ENCODE results near the gene CCDC9B. TPM values are rescaled to one million over a fixed set of nuclear protein-coding genes. Genes with fewer than 3 reads are reported as not detected.

The CCDC9B gene
- polyA plus RNA-seq, 6 donors from 2014 or later: 0.25 to 0.40 TPM; not detected in 4

DNA sequence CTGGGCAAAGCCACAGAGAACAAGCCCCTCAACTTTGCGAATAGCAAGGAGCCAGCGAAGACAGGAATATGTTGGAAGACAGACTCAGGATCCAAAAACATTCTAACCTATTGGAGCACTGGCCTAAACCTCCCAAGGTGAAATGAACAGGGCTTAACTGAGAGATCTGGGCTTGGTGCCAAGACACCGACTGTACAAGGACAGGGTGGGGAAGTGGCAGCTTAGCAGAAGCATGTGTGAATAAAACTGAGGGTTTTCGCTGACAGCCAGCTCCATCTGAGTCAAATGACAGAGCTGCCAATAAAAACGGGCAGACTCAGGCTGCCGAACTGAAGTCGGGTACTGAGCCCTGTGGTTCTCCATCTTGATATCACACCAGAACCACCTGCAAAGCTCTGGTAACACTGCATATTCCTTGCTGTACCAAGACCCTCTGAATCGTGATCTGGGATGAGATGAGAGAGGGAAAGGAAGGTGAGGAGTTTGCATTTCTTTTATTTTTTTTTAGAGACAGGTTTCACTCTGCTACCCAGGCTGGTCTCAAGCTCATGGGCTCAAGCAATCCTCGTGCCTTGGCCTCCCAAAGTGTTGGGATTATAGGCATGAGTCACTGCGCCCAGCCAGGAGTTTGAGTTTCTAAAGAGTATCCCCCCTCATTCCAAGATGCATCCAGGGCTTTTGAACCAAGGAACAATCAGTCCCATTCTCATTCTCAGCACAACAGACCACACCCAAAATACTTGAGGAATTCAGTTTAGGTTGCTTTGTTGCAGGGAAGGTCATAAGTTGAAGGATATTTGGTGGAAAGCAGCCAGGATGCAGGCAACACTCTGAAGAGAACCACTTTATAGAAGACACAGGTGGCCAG, 27.0 kb downstream of the CCDC9B start:
- ATAC-seq (ENCODE audit: low read depth in 2 of 2) (peak in 1 of 2 donors; percentile 26), DNase-seq (no peak)
- peaks cover 21 to 38% (median 24%) of the 10 kb centered on the region in 3 donors for H3K4me1 Mint-ChIP-seq
- peak overlapping the region in 2 of 6 donors; percentile 63 to 77 for H3K27ac Mint-ChIP-seq
- H3K27me3 Mint-ChIP-seq: peaks cover 4 to 26% (median 13%) of the 10 kb centered on the region in 3 donors
- no peaks in the 10 kb centered on the region for H3K9me3 Mint-ChIP-seq
- no peak overlapping the region for H3K4me3 Mint-ChIP-seq
- H3K36me3 Mint-ChIP-seq: no peaks in the 10 kb centered on the region

DNA sequence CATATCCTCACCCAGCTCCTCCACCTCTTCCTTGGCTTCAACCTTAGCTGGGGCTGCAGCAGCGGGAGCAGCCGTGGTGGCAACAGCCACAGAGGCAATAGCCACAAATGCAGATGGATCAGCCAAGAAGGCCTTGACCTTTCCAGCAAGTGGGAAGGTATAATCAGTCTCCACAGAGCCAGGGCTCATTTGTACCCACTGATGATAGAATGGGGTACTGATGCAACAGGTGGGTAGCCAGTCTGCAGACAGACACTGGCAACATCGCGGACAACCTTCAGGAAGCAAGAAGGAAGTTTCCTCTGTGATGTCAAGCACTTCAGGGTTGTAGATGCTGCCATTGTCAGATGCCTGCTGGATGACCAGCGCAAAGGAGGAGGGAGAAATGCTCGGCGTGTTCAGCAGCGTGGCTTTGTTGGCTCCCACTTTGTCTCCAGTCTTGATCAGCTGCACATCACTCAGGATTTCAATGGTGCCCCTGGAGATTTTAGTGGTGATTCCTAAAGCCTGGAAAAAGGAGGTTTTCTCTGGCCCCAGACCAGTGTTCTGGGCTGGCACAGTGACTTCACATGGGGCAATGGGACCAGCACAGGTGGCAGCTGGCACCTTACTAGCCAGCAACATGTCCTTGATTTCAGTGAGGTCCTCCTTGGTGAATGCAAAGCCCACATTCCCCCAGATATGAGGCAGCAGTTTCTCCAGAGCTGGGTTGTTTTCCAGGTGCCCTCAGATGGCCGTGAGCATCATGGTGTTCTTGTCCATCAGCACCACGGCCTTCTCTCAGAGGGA, 28.2 kb downstream of the CCDC9B start:
- no peaks in the 10 kb centered on the region for H3K36me3 Mint-ChIP-seq
- peaks cover 27 to 37% (median 28%) of the 10 kb centered on the region in 3 donors for H3K4me1 Mint-ChIP-seq

DNA sequence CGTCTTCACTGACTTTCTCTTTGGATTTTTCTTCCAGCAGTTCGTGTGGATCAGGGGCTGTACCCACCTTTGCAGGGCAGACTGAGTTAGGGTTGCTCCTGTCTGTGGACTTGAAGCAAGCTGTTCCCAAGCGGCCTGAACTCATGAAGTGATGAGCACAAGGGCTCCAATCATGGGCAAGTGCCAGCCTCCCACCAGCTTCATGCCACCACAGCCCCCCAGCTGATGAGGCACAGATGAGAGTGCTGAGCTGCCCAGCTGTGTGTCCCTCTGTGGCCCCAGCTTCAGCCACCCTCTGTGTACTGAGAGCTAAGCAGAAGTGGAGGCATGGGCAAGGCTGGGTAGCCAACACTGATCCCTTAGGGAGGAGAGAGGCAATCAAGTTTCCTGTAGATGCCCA, 29.7 kb downstream of the CCDC9B start:
- Mint-ChIP-seq H3K4me3 (peak overlapping the region in 2 of 8 donors; percentile 38 to 58), H3K4me1 (peaks cover 33 to 41% (median 33%) of the 10 kb centered on the region in 3 donors), H3K27ac (peak overlapping the region in 2 of 6 donors; percentile 37 to 93), H3K36me3 (no peaks in the 10 kb centered on the region), H3K27me3 (peaks cover 0 to 17% (median 6%) of the 10 kb centered on the region in 3 donors), H3K9me3 (no peaks in the 10 kb centered on the region)
- DNase-seq (no peak), ATAC-seq (ENCODE audit: low read depth in 2 of 2) (no peak)

More for the DNA sequence above, 28.2 kb downstream of the CCDC9B start:
- DNase-seq (no peak), ATAC-seq (ENCODE audit: low read depth in 2 of 2) (no peak)
- Mint-ChIP-seq H3K9me3 (no peaks in the 10 kb centered on the region), H3K4me3 (peak overlapping the region in 1 of 8 donors; percentile 57), H3K27me3 (peaks cover 4 to 26% (median 13%) of the 10 kb centered on the region in 3 donors), H3K27ac (no peak overlapping the region)

DNA sequence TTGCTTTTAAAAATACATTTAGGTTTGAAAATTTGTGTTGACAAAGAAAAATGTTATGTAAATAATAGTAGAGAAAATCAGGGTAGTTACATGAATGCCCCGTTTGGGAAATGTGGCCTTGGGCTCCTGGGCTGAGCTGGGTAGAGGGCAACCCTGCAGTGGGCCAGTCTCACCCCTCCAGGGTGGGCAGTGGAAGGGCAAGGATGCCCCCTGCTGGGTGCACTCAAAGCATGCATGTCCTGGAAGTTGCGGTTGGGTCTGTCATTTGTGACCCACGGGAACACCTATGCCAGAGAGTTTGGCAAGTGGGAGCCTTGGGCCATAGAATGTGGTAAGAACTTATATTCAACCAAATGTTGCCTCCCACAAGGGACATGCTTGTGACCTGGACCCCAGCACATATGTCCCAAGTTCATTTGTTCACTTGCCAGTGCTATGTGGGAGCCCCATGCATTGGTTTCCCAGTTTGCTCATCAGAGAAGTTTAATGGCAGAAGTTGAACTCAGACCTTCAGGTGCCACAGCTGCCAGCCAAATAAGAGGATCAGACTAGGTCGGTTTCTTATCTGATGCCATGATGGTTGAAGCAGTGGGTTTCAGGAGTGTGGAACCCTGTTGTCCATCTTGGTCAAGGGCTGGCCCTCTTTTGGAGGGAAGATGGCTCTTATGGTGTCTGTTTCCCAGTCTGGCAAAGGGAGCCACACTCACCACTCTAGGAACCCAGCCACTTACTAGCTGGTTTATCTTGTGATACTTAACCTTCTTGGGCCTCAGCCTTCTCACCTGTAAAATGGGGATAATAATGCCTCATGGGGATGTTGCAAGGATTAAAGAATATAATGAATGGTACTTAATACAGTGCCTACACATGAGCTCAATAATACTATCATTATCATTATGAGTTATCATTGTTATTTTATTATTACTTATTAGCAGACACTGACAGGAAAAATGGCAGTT, 30.5 kb downstream of the CCDC9B start:
- peaks cover 0 to 10% (median 0%) of the 10 kb centered on the region in 3 donors for H3K27me3 Mint-ChIP-seq
- ATAC-seq (ENCODE audit: low read depth in 2 of 2) (peak; percentile 26 to 27), DNase-seq (peak; percentile 48)
- H3K36me3 Mint-ChIP-seq: no peaks in the 10 kb centered on the region
- no peaks in the 10 kb centered on the region for H3K9me3 Mint-ChIP-seq
- H3K27ac Mint-ChIP-seq: peak overlapping the region in 4 of 6 donors; percentile 27 to 92 (median 75)
- H3K4me3 Mint-ChIP-seq: peak overlapping the region; percentile 73 to 97 (median 93)
- H3K4me1 Mint-ChIP-seq: peaks cover 35 to 44% (median 37%) of the 10 kb centered on the region in 3 donors

DNA sequence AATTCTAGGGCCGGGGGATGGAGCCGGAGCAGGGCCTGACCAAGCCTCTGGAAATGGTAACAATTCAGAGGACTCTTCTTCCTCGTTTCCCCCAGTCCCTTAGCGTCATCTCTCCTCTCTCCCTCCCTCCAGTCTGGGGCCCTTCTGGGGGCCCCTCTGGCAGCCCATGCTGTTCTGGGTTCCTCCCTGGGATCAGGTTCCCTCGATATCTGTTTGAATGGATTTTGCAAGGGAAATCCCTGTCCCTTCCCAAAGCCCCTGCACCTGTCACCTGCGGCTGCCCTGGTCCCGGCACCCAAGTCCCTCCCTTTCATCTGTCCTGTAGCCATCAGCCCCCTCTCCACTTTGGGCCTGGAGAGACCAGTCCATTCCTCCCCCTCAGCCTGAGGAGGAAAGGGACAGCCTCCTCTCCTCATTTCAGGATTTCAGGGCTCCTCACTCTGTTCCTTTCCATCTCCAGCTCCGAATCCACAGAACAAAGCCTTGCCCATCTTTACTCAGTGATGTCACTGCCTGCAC, 31.3 kb downstream of the CCDC9B start:
- no peaks in the 10 kb centered on the region for H3K36me3 Mint-ChIP-seq
- H3K27me3 Mint-ChIP-seq: peaks cover 0 to 5% (median 0%) of the 10 kb centered on the region in 3 donors
- peak overlapping the region; percentile 88 to 97 (median 94) for H3K4me3 Mint-ChIP-seq
- peak overlapping the region in 5 of 6 donors; percentile 6 to 98 (median 92) for H3K27ac Mint-ChIP-seq
- no peaks in the 10 kb centered on the region for H3K9me3 Mint-ChIP-seq
- DNase-seq: no peak
- peaks cover 42 to 50% (median 46%) of the 10 kb centered on the region in 3 donors for H3K4me1 Mint-ChIP-seq
- ATAC-seq (ENCODE audit: low read depth in 2 of 2): no peak

DNA sequence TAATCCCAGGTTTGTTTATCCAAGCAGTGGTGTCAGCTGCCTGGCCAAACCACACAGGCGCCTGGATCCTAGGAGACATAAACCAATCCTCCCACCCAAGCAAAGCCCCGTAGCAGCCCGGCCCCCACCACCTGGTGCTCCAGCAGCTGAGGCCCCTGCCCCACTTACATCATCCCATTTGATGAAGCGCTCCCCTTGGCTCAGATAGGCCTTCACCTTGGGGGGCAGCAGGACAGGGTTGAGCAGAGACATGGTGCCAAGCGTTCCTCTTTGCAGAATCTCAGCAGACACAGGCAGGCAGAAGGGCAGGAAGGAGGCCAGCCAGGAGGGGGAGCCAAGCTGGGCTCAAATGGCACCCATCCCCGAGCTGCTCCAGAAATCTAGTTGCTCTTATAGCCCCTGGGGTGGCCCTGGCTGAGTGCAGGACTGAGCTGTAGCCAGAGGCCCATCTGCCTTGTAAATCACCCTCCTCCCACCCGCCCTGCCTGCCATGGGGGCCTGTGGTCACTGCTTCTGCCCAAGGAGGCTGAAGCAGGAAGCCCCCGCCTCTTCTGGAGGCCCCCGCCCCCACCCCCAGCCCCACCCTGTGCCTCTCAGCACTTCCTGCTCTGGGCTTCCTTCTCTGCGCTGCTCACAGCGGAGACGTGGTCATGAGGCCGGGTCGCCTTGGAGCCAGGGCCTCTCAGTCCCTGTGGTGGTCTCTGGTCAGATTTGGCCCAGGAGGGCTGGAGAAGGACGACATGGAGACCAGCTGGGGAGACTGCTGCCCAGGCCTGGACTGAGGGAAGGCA, 33.1 kb downstream of the CCDC9B start, which contains the start of gene PLCB2:
Gene PLCB2, minus strand, starts transcription at position 515 of the 791 bp plus-strand sequence. Its CDS starts 263 bp downstream, at position 252.
- ATAC-seq (ENCODE audit: low read depth in 2 of 2) (peak; percentile 78), DNase-seq (peak; percentile 71)
- Mint-ChIP-seq H3K27ac (peak within 1 kb of the TSS; percentile 86 to 98 (median 94)), H3K9me3 (no peaks in the 10 kb centered on the region), H3K4me1 (peaks cover 50 to 59% (median 55%) of the 10 kb centered on the region in 3 donors), H3K36me3 (peaks cover 0 to 9% of the 10 kb centered on the region in 2 donors), H3K27me3 (peaks cover 0 to 4% (median 0%) of the 10 kb centered on the region in 3 donors), H3K4me3 (peak within 1 kb of the TSS; percentile 92 to 97 (median 94))

DNA sequence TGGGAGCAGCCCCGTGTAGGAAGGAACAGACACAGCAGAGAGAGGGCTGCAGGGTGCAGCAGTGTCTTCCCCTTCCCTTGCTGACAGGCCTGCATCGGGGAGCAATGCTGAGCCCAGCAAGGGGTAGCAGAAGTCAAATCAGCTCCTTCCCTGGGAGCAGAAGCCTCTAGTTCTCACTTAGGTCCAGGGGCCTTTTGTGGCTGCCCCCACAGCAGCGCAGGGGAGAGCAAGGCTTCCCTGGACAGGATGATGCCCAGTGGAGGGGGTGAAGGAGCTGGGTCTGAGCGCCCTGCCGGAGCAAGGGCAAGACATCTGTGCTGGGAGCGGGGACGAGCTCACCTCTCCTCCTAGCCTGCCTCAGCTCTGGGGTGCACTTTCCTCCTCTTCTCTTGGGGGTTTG, 33.8 kb downstream of the CCDC9B start:
- Mint-ChIP-seq H3K4me3 (peak overlapping the region; percentile 92 to 97 (median 94)), H3K27ac (peak overlapping the region; percentile 42 to 98 (median 69)), H3K4me1 (peaks cover 50 to 59% (median 55%) of the 10 kb centered on the region in 3 donors), H3K36me3 (peaks cover 0 to 10% of the 10 kb centered on the region in 2 donors), H3K9me3 (no peaks in the 10 kb centered on the region), H3K27me3 (no peaks in the 10 kb centered on the region)
- DNase-seq (no peak), ATAC-seq (ENCODE audit: low read depth in 2 of 2) (no peak)

DNA sequence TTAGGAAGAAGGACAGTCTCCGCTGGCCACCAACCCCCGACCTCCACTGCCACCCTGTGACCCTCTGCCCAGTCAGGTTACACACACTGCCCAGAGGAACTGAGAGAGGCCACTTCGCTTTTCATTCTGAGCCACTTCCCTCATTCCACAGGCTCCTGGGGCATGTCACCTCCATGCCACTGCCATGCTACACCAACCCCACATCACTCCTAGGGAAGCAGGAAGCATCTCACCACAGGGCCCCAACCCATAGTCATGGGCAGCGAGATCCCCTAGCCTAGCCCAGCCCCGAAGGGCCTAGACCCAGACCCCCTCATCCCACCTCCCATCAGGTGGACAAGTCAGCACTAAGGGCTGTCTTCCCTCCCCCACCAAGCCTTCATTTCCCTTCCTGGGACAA, 34.4 kb downstream of the CCDC9B start:
- DNase-seq (no peak), ATAC-seq (ENCODE audit: low read depth in 2 of 2) (no peak)
- H3K27me3 Mint-ChIP-seq: no peaks in the 10 kb centered on the region
- peak overlapping the region; percentile 92 to 97 (median 94) for H3K4me3 Mint-ChIP-seq
- H3K27ac Mint-ChIP-seq: peak overlapping the region in 5 of 6 donors; percentile 42 to 92 (median 78)
- H3K36me3 Mint-ChIP-seq: peaks cover 0 to 15% of the 10 kb centered on the region in 2 donors
- no peaks in the 10 kb centered on the region for H3K9me3 Mint-ChIP-seq
- peaks cover 50 to 59% (median 55%) of the 10 kb centered on the region in 3 donors for H3K4me1 Mint-ChIP-seq

DNA sequence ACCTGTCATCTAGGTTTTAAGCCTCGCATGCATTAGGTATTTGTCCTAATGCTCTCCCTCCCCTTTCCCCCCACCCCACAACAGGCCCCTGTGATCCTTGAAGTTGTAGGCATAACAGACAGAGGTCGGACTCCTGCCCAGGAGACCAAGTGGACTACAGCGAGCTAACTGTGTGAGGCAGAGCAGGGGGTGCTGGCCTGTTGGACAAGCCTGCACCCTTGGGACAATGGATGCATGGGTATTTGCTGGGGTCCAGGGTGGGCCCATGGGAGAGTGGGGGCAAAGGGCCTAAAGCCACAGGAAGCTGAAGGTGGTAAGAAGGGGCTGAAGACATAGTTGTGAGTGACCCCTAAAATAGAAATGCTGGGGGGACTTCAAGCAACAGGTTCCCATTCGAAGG, 35.5 kb downstream of the CCDC9B start:
- H3K36me3 Mint-ChIP-seq: peaks cover 8 to 23% of the 10 kb centered on the region in 2 donors
- DNase-seq: no peak
- H3K27me3 Mint-ChIP-seq: no peaks in the 10 kb centered on the region
- peak overlapping the region in 4 of 8 donors; percentile 18 to 93 (median 55) for H3K4me3 Mint-ChIP-seq
- ATAC-seq (ENCODE audit: low read depth in 2 of 2): no peak
- peaks cover 0 to 6% (median 4%) of the 10 kb centered on the region in 7 donors for H3K9me3 Mint-ChIP-seq
- peak overlapping the region in 2 of 6 donors; percentile 42 to 54 for H3K27ac Mint-ChIP-seq
- peaks cover 50 to 57% (median 55%) of the 10 kb centered on the region in 3 donors for H3K4me1 Mint-ChIP-seq

DNA sequence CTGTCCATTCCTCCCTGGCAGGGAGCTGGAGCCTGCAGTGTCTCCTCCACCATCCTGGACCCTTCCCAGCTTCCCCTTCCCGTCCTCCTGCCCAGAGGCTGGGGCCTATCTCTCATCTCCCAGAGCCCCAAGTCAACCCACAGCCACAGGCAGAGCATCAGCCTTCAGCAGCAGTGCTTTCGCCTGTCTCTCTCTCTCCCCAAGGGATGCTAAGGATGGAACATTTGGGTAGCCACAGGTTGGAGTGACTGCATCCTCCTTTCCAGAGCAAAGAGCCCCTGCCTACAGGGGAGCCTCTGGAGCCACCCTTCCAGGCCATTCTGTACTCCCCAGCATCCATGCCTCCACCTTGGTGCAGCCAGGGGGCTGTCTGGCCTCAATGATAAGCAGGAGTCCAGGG, 37.2 kb downstream of the CCDC9B start:
- H3K4me1 Mint-ChIP-seq: peaks cover 37 to 40% (median 40%) of the 10 kb centered on the region in 3 donors
- DNase-seq (no peak), ATAC-seq (ENCODE audit: low read depth in 2 of 2) (no peak)
- no peaks in the 10 kb centered on the region for H3K27me3 Mint-ChIP-seq
- H3K27ac Mint-ChIP-seq: peak overlapping the region in 3 of 6 donors; percentile 61 to 69 (median 68)
- H3K4me3 Mint-ChIP-seq: no peak overlapping the region
- peaks cover 0 to 15% (median 6%) of the 10 kb centered on the region in 7 donors for H3K9me3 Mint-ChIP-seq
- H3K36me3 Mint-ChIP-seq: peaks cover 18 to 33% of the 10 kb centered on the region in 2 donors

DNA sequence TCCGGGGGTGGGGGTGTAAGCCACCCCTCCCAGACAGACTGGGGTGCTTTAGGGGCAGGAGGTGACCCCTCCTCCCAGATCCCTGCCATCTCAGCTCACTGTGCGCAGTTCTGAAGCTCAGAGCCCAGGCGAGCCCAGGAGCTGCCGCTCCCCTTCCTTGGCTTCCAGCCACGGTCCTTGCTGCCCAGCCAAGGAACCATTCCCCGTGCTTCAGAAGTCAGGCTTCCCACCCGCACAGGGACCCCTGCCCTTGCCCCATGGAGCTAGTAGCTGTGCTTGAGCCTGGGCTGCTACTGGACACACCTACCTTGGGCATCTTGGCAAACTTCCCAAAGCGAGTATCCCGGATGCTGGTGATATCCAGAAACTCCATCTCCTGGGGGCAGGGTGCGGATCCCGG, 37.8 kb downstream of the CCDC9B start:
- H3K4me3 Mint-ChIP-seq: no peak overlapping the region
- peaks cover 33 to 38% (median 36%) of the 10 kb centered on the region in 3 donors for H3K4me1 Mint-ChIP-seq
- no peak for DNase-seq
- H3K9me3 Mint-ChIP-seq: peaks cover 0 to 15% (median 6%) of the 10 kb centered on the region in 7 donors
- ATAC-seq (ENCODE audit: low read depth in 2 of 2): no peak
- peaks cover 18 to 37% of the 10 kb centered on the region in 2 donors for H3K36me3 Mint-ChIP-seq
- H3K27ac Mint-ChIP-seq: no peak overlapping the region
- no peaks in the 10 kb centered on the region for H3K27me3 Mint-ChIP-seq
